SH-SY5Y (cell line): ENCODE measurements around the gene GIPC3.

Source experiments
- GATA2 ChIP-seq: IDR thresholded peaks from 2 replicates; pipeline ENCODE4 v1.6.1; 2011; ENCODE audit warnings: mild to moderate bottlenecking, low read depth, low read length
- GATA3 ChIP-seq: IDR thresholded peaks from 2 replicates; pipeline ENCODE4 v1.6.1; 2011; ENCODE audit warnings: low read depth, mild to moderate bottlenecking, low read length, moderate library complexity

DNA sequence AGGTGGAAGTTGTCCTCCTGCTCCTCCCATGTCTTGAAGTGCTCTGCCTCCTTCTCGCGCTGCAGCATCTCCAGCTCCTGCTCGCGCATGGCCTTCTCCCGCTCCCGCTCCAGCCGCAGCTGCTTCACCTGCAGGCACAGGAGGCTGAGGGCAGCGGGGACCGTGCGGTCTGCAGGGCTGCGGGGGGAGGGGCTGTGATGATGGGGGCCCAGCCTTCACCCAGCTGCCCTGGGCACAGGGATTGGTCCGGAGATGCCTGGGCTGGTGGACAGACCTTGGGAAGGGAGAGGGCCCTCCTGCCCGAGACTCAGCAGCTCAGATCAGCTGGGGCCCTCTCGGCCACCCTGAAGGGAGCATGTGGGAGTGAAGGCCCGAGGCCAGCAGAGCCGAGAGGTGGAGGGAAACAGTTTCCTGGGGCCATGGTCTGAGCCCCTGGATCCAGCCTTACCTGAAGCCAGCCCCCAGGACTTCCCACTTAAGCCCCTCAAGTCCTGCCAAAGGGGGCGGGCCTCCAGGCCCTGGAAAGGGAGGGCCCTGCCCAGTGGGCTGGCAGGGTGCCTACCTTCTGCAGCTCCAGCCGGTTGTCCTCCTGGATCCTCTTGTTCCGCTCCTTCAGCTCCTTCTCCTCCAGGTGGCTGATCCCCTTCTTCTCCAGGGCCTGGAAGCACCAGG is 35.0 kb downstream of the GIPC3 start:
- TF ChIP-seq GATA3: no peak
- no peak for TF ChIP-seq GATA2
